ENCODE data around the gene SPRYD3.

Gene SPRYD3

DNA sequence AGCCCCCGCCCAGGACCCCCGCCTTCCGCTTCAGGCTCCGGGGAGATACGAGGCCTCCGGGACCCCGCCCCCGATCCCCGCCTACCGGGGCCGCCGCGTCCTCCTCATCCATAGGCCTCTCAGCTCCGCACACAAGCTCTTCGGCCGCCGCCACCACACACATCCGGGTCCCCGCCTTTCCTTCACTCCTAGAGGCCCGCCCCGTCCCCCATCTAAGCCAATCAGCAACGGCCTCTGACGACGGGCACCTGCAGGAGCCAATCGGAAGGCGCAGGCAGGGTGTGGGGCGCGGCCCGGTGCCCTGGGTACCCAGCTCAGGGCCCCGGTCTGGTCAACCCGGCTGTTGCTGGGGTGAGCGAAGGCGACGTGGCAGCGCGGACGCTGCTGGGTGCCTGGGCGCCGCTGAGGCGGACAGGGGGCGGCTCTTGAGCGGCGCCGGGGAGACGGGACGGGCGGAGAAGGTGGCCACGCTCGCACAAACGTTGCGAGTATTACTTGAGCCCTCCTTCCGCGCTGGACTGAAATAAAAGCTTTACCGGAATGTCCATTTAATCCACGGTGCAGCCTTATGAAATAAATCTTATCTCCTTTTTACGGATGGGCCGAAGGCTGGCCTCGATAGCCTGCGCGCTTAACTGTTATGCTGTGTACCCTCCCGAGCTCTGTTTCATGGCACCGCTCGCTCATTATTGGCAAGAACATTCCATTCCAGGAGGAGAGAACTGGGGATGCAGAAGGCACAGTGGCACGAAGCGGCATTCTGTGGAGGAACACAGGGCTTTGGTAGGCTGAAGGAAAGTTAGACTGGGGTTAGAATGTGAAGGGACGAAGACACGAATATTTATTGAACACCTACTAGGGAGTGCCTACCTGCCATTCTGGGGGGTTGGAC lies at the start of gene SPRYD3 (continued):
- TF ChIP-seq EGR2 (tag by site-specific recombination; IDR thresholded peaks at IDR 0.05; ENCODE audit: low read depth), result no peak; the same call in 1 of the 2 replicates
- TF ChIP-seq ZNF433 (tag by site-specific recombination; IDR thresholded peaks at IDR 0.05; ENCODE audit: low read depth), result no peak
- TF ChIP-seq, protein P1, sequence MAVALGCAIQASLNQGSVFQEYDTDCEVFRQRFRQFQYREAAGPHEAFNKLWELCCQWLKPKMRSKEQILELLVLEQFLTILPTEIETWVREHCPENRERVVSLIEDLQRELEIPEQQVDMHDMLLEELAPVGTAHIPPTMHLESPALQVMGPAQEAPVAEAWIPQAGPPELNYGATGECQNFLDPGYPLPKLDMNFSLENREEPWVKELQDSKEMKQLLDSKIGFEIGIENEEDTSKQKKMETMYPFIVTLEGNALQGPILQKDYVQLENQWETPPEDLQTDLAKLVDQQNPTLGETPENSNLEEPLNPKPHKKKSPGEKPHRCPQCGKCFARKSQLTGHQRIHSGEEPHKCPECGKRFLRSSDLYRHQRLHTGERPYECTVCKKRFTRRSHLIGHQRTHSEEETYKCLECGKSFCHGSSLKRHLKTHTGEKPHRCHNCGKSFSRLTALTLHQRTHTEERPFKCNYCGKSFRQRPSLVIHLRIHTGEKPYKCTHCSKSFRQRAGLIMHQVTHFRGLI (tag by site-specific recombination; IDR thresholded peaks at IDR 0.05), result peak; percentile 78
- no peak for TF ChIP-seq ZNF544 (tag by site-specific recombination; IDR thresholded peaks at IDR 0.05)
- TF ChIP-seq, protein P2, sequence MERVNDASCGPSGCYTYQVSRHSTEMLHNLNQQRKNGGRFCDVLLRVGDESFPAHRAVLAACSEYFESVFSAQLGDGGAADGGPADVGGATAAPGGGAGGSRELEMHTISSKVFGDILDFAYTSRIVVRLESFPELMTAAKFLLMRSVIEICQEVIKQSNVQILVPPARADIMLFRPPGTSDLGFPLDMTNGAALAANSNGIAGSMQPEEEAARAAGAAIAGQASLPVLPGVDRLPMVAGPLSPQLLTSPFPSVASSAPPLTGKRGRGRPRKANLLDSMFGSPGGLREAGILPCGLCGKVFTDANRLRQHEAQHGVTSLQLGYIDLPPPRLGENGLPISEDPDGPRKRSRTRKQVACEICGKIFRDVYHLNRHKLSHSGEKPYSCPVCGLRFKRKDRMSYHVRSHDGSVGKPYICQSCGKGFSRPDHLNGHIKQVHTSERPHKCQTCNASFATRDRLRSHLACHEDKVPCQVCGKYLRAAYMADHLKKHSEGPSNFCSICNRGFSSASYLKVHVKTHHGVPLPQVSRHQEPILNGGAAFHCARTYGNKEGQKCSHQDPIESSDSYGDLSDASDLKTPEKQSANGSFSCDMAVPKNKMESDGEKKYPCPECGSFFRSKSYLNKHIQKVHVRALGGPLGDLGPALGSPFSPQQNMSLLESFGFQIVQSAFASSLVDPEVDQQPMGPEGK (tag by site-specific recombination; IDR thresholded peaks at IDR 0.05), result peak; percentile 80
- no peak; the same call in 1 of the 2 replicates for TF ChIP-seq ZNF423 (tag by site-specific recombination; IDR thresholded peaks at IDR 0.05)
- peak; percentile 75 for TF ChIP-seq KLF1 (tag by site-specific recombination; IDR thresholded peaks at IDR 0.05)
- TF ChIP-seq ZNF600 (tag by site-specific recombination; IDR thresholded peaks at IDR 0.05), result peak; percentile 56
- no peak for TF ChIP-seq ZNF311 (tag by site-specific recombination; IDR thresholded peaks at IDR 0.05; ENCODE audit: borderline replicate concordance)
- no peak for TF ChIP-seq ZNF184 (tag by site-specific recombination; IDR thresholded peaks at IDR 0.05)
- no peak for TF ChIP-seq ZNF248 (tag by site-specific recombination; IDR thresholded peaks at IDR 0.05)
- TF ChIP-seq, protein P3, sequence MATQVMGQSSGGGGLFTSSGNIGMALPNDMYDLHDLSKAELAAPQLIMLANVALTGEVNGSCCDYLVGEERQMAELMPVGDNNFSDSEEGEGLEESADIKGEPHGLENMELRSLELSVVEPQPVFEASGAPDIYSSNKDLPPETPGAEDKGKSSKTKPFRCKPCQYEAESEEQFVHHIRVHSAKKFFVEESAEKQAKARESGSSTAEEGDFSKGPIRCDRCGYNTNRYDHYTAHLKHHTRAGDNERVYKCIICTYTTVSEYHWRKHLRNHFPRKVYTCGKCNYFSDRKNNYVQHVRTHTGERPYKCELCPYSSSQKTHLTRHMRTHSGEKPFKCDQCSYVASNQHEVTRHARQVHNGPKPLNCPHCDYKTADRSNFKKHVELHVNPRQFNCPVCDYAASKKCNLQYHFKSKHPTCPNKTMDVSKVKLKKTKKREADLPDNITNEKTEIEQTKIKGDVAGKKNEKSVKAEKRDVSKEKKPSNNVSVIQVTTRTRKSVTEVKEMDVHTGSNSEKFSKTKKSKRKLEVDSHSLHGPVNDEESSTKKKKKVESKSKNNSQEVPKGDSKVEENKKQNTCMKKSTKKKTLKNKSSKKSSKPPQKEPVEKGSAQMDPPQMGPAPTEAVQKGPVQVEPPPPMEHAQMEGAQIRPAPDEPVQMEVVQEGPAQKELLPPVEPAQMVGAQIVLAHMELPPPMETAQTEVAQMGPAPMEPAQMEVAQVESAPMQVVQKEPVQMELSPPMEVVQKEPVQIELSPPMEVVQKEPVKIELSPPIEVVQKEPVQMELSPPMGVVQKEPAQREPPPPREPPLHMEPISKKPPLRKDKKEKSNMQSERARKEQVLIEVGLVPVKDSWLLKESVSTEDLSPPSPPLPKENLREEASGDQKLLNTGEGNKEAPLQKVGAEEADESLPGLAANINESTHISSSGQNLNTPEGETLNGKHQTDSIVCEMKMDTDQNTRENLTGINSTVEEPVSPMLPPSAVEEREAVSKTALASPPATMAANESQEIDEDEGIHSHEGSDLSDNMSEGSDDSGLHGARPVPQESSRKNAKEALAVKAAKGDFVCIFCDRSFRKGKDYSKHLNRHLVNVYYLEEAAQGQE (tag by site-specific recombination; IDR thresholded peaks at IDR 0.05), result no peak
- peak; percentile 94 for TF ChIP-seq SP3 (tag by site-specific recombination; IDR thresholded peaks at IDR 0.05)
- TF ChIP-seq ZNF274 (IDR thresholded peaks at IDR 0.05; ENCODE audit: low read length), result no peak
- TF ChIP-seq ZNF274 (tag by site-specific recombination; IDR thresholded peaks at IDR 0.05; ENCODE audit: borderline replicate concordance), result no peak
- TF ChIP-seq ZFP69B (tag by site-specific recombination; IDR thresholded peaks at IDR 0.05), result no peak
- TF ChIP-seq, protein P4, sequence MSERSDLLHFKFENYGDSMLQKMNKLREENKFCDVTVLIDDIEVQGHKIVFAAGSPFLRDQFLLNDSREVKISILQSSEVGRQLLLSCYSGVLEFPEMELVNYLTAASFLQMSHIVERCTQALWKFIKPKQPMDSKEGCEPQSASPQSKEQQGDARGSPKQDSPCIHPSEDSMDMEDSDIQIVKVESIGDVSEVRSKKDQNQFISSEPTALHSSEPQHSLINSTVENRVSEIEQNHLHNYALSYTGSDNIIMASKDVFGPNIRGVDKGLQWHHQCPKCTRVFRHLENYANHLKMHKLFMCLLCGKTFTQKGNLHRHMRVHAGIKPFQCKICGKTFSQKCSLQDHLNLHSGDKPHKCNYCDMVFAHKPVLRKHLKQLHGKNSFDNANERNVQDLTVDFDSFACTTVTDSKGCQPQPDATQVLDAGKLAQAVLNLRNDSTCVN (tag by site-specific recombination; optimal IDR thresholded peaks at IDR 0.05), result peak; percentile 77
- TF ChIP-seq, protein P5, sequence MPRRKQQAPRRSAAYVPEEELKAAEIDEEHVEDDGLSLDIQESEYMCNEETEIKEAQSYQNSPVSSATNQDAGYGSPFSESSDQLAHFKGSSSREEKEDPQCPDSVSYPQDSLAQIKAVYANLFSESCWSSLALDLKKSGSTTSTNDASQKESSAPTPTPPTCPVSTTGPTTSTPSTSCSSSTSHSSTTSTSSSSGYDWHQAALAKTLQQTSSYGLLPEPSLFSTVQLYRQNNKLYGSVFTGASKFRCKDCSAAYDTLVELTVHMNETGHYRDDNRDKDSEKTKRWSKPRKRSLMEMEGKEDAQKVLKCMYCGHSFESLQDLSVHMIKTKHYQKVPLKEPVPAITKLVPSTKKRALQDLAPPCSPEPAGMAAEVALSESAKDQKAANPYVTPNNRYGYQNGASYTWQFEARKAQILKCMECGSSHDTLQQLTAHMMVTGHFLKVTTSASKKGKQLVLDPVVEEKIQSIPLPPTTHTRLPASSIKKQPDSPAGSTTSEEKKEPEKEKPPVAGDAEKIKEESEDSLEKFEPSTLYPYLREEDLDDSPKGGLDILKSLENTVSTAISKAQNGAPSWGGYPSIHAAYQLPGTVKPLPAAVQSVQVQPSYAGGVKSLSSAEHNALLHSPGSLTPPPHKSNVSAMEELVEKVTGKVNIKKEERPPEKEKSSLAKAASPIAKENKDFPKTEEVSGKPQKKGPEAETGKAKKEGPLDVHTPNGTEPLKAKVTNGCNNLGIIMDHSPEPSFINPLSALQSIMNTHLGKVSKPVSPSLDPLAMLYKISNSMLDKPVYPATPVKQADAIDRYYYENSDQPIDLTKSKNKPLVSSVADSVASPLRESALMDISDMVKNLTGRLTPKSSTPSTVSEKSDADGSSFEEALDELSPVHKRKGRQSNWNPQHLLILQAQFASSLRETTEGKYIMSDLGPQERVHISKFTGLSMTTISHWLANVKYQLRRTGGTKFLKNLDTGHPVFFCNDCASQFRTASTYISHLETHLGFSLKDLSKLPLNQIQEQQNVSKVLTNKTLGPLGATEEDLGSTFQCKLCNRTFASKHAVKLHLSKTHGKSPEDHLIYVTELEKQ (tag by site-specific recombination; IDR thresholded peaks at IDR 0.05; ENCODE audit: borderline replicate concordance), result no peak
- no peak for TF ChIP-seq ZNF394 (tag by site-specific recombination; IDR thresholded peaks at IDR 0.05; ENCODE audit: borderline replicate concordance)
- TF ChIP-seq ZNF133 (tag by site-specific recombination; IDR thresholded peaks at IDR 0.05), result no peak
- TF ChIP-seq ZNF16 (tag by site-specific recombination; IDR thresholded peaks at IDR 0.05; ENCODE audit: low read depth), result no peak
- no peak for TF ChIP-seq SETDB1 (IDR thresholded peaks at IDR 0.05; ENCODE audit: insufficient read length, low read length)
- TF ChIP-seq, protein P6, sequence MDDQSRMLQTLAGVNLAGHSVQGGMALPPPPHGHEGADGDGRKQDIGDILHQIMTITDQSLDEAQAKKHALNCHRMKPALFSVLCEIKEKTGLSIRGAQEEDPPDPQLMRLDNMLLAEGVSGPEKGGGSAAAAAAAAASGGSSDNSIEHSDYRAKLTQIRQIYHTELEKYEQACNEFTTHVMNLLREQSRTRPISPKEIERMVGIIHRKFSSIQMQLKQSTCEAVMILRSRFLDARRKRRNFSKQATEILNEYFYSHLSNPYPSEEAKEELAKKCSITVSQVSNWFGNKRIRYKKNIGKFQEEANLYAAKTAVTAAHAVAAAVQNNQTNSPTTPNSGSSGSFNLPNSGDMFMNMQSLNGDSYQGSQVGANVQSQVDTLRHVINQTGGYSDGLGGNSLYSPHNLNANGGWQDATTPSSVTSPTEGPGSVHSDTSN (CRISPR knock-in tag; IDR thresholded peaks at IDR 0.05), result peak; percentile 99
- TF ChIP-seq SCRT2 (tag by site-specific recombination; IDR thresholded peaks at IDR 0.05), result peak; percentile 23
